Right ventricle myocardium inferior (tissue), 1 donor: ENCODE results near the gene TP53AIP1. TPM values are rescaled to one million over a fixed set of nuclear protein-coding genes. Genes with fewer than 3 reads are reported as not detected.
A peak's percentile ranks its signal among the peaks of the same experiment; 100 is the strongest.

ENCODE experiments used
- ATAC-seq: fragments of 200-7000 bp; cut with Tn5 transposase; one replicate; pipeline ENCODE4 v1.9.1; 2020; ENCODE audit warnings: mild to moderate bottlenecking, moderate library complexity
- DNase-seq: peaks from one replicate; pipeline ENCODE4 v3.0.0; 2021; ENCODE audit errors: missing footprints
- intact Hi-C: fragments of 100-400 bp; cut with DNase I; formaldehyde crosslinking; loops from one replicate; pipeline ENCODE4 v1.11.0; 2022
- total RNA-seq: library from RNA; stranded (reverse); fragmentation: NEBNext Ultra II Directional; extraction: Animal tissue kit (Norgen Biotek cat#: 25700); gene quantifications from one replicate; pipeline ENCODE4 v1.2.1, GENCODE V29; 2021
- donor health status: DM: no; HTN: yes; CAD: no; lungs with severe emphysema.

Gene TP53AIP1
- total RNA-seq, 1 donor from 2014 or later, result not detected

GRCh38 chr11:128911239-128911638, 31.4 kb downstream of the TP53AIP1 start:
- no peak for DNase-seq
- intact Hi-C loops, result no loop called here
- no peak for ATAC-seq

- intact Hi-C loops, result no loop called here
- DNase-seq (no peak), ATAC-seq (no peak)
Measured at GRCh38 chr11:128910576-128910975, 32.1 kb downstream of the TP53AIP1 start.

GRCh38 chr11:128909438-128910125, 33.1 kb downstream of the TP53AIP1 start:
- ATAC-seq, result no peak
- DNase-seq, result no peak
- intact Hi-C loops, result no loop called here

- DNase-seq (peak; percentile 80), ATAC-seq (peak; percentile 43)
- intact Hi-C loops, result no loop called here
Measured at GRCh38 chr11:128908391-128909246, 34.1 kb downstream of the TP53AIP1 start.

GRCh38 chr11:128907585-128907984, 35.1 kb downstream of the TP53AIP1 start:
- no peak for ATAC-seq
- DNase-seq, result no peak

GRCh38 chr11:128906185-128907050, 36.3 kb downstream of the TP53AIP1 start:
- DNase-seq, result no peak
- intact Hi-C loops, result loop anchor here (2.0 kb wide), 1 partner anchor 16 kb away; the partner anchor contains the start of gene KCNJ5
- peak; percentile 5 for ATAC-seq

More at GRCh38 chr11:128907585-128907984, 35.1 kb downstream of the TP53AIP1 start:
- intact Hi-C loops, result loop anchor here (2.0 kb wide), 1 partner anchor 17 kb away; the partner anchor contains the start of gene KCNJ5

GRCh38 chr11:128905345-128906184, 37.1 kb downstream of the TP53AIP1 start:
- ATAC-seq, result peak; percentile 53
- no peak for DNase-seq
- intact Hi-C loops, result loop anchor here (2.0 kb wide), 2 partner anchors 15 to 21 kb away; partner anchors contain the start of gene KCNJ5

GRCh38 chr11:128904656-128905344, 37.9 kb downstream of the TP53AIP1 start:
- intact Hi-C loops, result loop anchor here (2.0 kb wide), 1 partner anchor 20 kb away; no protein-coding TSS in a partner anchor
- DNase-seq (no peak), ATAC-seq (peak; percentile 70)

- ATAC-seq, result no peak
- intact Hi-C loops, result loop anchor here (2.0 kb wide), 1 partner anchor 19 kb away; no protein-coding TSS in a partner anchor
- DNase-seq, result no peak
Measured at GRCh38 chr11:128904303-128904655, 38.4 kb downstream of the TP53AIP1 start.

GRCh38 chr11:128903248-128904061, 39.2 kb downstream of the TP53AIP1 start:
- DNase-seq (no peak), ATAC-seq (peak; percentile 32)
- intact Hi-C loops, result loop anchor here (2.0 kb wide), 1 partner anchor 19 kb away; no protein-coding TSS in a partner anchor

GRCh38 chr11:128902515-128903066, 40.1 kb downstream of the TP53AIP1 start:
- intact Hi-C loops, result no loop called here
- no peak for ATAC-seq
- DNase-seq, result no peak

- DNase-seq (no peak), ATAC-seq (no peak)
- intact Hi-C loops, result no loop called here
Measured at GRCh38 chr11:128901653-128902514, 40.8 kb downstream of the TP53AIP1 start.

GRCh38 chr11:128900468-128900867, 42.2 kb downstream of the TP53AIP1 start:
- intact Hi-C loops, result no loop called here
- DNase-seq (no peak), ATAC-seq (no peak)

GRCh38 chr11:128898580-128899344, 43.9 kb downstream of the TP53AIP1 start:
- DNase-seq, result no peak
- intact Hi-C loops, result no loop called here
- ATAC-seq, result no peak

- no peak for ATAC-seq
- intact Hi-C loops, result no loop called here
- no peak for DNase-seq
Measured at GRCh38 chr11:128897826-128898225, 44.8 kb downstream of the TP53AIP1 start.
